PC-3 (cell line): ENCODE measurements around the gene PCTP.

Source experiments
- EZH2 ChIP-seq: fragments of 300-600 bp; sonication (generic); IDR thresholded peaks from one replicate; pipeline ENCODE4 v1.6.1; 2017; ENCODE audit warnings: antibody characterized with exemption, mild to moderate bottlenecking, low read length; ENCODE audit not compliant: unreplicated experiment
- EZH2phosphoT487 ChIP-seq: fragments of 300-600 bp; sonication (generic); IDR thresholded peaks from 2 replicates; pipeline ENCODE4 v1.6.1; 2018; ENCODE audit warnings: mild to moderate bottlenecking, antibody characterized with exemption, low read length, borderline replicate concordance
- TF ChIP-seq, protein P1 (sequence below): fragments of 300-600 bp; sonication (generic); conservative IDR thresholded peaks from 2 replicates; pipeline ENCODE4 v1.5.1; 2017; ENCODE audit warnings: antibody characterized with exemption, low read depth, mild to moderate bottlenecking, low read length

DNA sequence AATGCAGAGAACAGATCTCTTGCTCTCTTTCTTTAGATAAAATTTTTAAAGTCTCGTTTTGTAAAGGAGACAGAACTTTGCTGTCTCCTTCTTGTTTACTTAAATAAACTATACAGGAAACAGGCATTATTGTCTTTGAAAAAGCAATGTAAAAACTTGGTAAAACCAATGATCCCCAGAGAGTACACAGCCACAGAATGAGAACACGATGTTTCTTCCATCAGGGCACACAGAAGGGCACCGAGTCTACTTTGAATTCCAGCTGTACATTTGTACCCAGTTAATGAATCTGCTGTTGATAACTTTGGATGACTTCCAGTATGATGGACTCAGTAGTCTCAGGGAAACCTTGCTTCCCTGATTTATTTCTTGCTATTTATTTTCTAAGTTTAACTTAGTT lies 20.0 kb upstream of the PCTP start:
- TF ChIP-seq, protein P1, sequence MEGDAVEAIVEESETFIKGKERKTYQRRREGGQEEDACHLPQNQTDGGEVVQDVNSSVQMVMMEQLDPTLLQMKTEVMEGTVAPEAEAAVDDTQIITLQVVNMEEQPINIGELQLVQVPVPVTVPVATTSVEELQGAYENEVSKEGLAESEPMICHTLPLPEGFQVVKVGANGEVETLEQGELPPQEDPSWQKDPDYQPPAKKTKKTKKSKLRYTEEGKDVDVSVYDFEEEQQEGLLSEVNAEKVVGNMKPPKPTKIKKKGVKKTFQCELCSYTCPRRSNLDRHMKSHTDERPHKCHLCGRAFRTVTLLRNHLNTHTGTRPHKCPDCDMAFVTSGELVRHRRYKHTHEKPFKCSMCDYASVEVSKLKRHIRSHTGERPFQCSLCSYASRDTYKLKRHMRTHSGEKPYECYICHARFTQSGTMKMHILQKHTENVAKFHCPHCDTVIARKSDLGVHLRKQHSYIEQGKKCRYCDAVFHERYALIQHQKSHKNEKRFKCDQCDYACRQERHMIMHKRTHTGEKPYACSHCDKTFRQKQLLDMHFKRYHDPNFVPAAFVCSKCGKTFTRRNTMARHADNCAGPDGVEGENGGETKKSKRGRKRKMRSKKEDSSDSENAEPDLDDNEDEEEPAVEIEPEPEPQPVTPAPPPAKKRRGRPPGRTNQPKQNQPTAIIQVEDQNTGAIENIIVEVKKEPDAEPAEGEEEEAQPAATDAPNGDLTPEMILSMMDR: no peak
- TF ChIP-seq EZH2 (no peak), EZH2phosphoT487 (no peak)
